Kidney epithelial cell (primary cell): ENCODE measurements around the gene METTL26. TPM values are rescaled to one million over a fixed set of nuclear protein-coding genes. Genes with fewer than 3 reads are reported as not detected.
A peak's percentile ranks its signal among the peaks of the same experiment; 100 is the strongest.

Experiments
- DNase-seq: peaks from one replicate; pipeline ENCODE4 v3.0.0-alpha.2; 2010; ENCODE audit warnings: low read depth
- H3K27me3 ChIP-seq: 2 replicates; pipeline ENCODE4 v1.6.0; 2011; ENCODE audit warnings: low read length; ENCODE audit not compliant: control insufficient read depth, insufficient read depth
- H3K36me3 ChIP-seq: 2 replicates; pipeline ENCODE4 v1.5.1; 2011; ENCODE audit warnings: low read length; ENCODE audit not compliant: control insufficient read depth, insufficient read depth
- H3K4me3 ChIP-seq: 2 replicates; pipeline ENCODE4 v1.5.1; 2011; ENCODE audit warnings: low read depth, mild to moderate bottlenecking, control low read depth, low read length
- CTCF ChIP-seq: IDR thresholded peaks from 2 replicates; pipeline ENCODE4 v1.5.1; 2011; ENCODE audit warnings: mild to moderate bottlenecking, moderate library complexity, low read length, control low read depth, inconsistent platforms; ENCODE audit not compliant: insufficient read depth, poor library complexity, severe bottlenecking
- total RNA-seq: library from RNA; depleted of rRNA; stranded (reverse); fragments of >200 nt; gene quantifications from 2 replicates; pipeline ENCODE4 v1.2.3, GENCODE V29; 2015

Gene METTL26
- total RNA-seq, 1 donor from 2014 or later, result 170 TPM

- Histone ChIP-seq H3K36me3 (no peaks in the 10 kb centered on the region), H3K4me3 (no peak overlapping the region), H3K27me3 (no peaks in the 10 kb centered on the region)
- TF ChIP-seq CTCF, result no peak
- no peak for DNase-seq
Observed at GRCh38 chr16:591892-592517, 44.1 kb downstream of the METTL26 start.

DNA sequence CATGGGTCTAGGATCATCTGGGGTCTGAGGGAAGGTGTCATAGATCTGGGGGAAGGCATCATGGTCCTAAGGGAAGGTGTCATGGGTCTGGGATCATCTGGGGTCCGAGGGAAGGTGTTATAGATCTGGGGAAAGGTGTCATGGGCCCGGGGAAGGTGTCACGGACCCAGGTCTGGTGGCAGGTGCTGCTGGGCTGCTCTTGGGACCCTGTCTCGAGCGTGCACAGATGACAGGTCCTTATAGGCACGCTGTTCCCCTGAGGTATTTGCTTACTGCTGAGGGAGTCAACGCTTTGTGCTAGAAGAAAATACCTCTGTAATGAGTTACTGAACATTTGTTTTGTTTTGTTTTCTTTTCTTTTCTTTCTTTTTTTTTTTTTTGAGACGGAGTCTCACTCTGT is 44.9 kb downstream of the METTL26 start:
- H3K36me3 ChIP-seq, result no peaks in the 10 kb centered on the region
- H3K4me3 ChIP-seq, result no peak overlapping the region
- H3K27me3 ChIP-seq, result no peaks in the 10 kb centered on the region
- no peak for DNase-seq
- no peak for TF ChIP-seq CTCF

DNA sequence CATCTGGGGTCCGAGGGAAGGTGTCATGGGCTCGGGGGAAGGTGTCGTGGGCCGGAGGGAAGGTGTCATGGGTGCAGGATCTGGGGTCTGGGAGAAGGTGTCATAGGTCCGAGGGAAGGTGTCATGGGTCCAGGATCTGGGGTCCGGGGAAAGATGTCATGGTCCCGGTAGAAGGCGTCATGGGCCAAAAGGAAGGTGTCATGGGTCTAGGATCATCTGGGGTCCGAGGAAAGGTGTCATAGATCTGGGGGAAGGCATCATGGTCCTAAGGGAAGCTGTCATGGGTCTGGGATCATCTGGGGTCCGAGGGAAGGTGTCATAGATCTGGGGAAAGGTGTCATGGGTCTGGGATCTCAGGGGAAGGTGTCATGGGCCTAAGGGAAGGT is 45.3 kb downstream of the METTL26 start:
- no peak for TF ChIP-seq CTCF
- H3K27me3 ChIP-seq, result no peaks in the 10 kb centered on the region
- DNase-seq, result no peak
- peak overlapping the region; percentile 81 for H3K4me3 ChIP-seq
- H3K36me3 ChIP-seq, result no peaks in the 10 kb centered on the region

DNA sequence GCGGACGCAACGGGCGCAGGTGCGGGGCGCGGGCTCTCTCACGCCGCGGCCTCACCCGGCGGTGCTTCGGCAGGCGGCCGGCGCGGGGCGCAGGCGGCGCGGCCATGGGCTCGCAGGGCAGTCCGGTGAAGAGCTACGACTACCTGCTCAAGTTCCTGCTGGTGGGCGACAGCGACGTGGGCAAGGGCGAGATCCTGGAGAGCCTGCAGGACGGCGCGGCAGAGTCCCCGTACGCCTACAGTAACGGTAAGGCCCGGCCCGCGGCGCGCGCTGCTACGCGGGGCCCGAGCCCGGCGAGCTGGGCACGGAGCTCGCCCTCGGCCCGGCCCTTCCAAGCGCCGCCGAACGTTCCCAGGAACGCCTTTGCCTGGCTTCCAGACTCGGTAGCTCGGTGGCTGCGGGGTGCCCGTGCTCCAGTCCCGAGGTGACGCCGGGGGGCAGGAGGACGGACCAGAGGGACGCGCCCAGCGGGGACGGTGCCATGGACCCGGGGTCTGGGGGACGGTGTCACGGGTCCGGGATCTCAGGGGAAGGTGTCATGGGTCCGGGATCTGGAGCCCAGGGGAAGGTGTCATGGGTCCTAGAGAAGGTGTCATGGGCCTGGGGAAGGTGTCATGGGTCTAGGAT is 45.8 kb downstream of the METTL26 start:
- no peak for TF ChIP-seq CTCF
- Histone ChIP-seq H3K27me3 (peaks cover 5% of the 10 kb centered on the region), H3K4me3 (peak overlapping the region; percentile 81), H3K36me3 (no peaks in the 10 kb centered on the region)
- no peak for DNase-seq

DNA sequence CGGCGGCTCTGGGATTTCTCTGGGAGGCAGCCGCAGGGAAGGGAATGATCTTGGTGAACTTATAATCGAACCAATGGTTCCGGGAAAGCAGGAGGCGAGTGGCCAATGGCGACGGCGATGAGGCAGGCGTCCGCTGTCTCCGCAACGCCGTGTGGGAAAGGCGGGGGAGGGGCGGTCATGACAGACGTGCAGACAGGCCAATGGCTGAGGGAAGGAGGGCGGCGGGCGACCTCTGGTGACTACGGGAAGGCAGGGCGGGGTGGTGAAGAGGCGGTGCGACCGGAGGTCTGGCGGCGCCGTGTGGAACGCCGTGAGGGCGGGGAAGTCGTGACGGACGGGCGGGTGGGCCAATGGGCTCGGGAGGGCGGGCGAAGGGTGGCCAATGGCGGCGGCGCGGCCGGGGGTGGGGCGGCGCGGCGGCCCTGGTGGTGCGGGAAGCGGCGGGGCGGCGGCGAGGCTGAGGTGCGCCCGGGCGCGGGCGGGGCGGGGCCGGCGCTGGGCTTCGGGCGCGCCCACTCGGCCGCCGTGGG is 46.4 kb downstream of the METTL26 start, which contains the start of gene RAB40C:
RAB40C (plus strand) TSS at position 409 of the 530 bp plus-strand sequence. CDS start 226 bp downstream, outside the sequence.
- Histone ChIP-seq H3K36me3 (no peaks in the 10 kb centered on the region), H3K27me3 (peaks cover 6% of the 10 kb centered on the region), H3K4me3 (peak within 1 kb of the TSS; percentile 82)
- DNase-seq, result peak; percentile 78
- no peak for TF ChIP-seq CTCF
